HG03108 (cell line): ENCODE data around the gene FICD.

Source experiments
- ATAC-seq: cut with Tn5 transposase; IDR thresholded peaks from one replicate; pipeline ENCODE4 v1.9.1; 2021; ENCODE audit warnings: moderate library complexity; ENCODE audit not compliant: unreplicated experiment

The FICD gene

GRCh38 chr12:108565146-108565545 lies 50.1 kb downstream of the FICD start:
- no peak for ATAC-seq

- no peak for ATAC-seq
These were observed 50.9 kb downstream of the FICD start for GRCh38 chr12:108565976-108566375.

DNA sequence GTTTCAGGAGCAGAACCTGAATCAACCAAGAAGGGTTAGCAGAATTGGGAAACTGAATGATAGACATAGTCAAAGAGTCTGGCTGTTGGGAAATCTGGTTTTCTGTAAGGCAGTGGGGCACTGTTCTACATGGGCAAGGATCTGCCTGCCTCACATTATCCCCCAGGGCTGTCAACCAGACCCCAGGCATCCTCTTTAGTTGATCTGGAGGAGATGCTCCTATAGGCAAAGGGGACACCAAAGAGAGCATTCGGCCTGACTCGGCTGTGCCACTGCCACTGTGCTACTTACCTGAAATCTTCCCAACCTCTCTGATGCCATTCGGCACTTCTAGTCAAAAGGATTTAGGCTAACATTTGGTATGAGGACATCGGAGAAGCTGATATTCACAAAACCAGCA lies 51.4 kb downstream of the FICD start:
- no peak for ATAC-seq

- ATAC-seq: peak; percentile 20
These were observed 52.6 kb downstream of the FICD start for GRCh38 chr12:108567406-108568337.

- ATAC-seq: peak; percentile 74
These were observed 53.5 kb downstream of the FICD start for GRCh38 chr12:108568338-108569154.
